Measurements from ENCODE around the gene SORL1-AS1.

DNA sequence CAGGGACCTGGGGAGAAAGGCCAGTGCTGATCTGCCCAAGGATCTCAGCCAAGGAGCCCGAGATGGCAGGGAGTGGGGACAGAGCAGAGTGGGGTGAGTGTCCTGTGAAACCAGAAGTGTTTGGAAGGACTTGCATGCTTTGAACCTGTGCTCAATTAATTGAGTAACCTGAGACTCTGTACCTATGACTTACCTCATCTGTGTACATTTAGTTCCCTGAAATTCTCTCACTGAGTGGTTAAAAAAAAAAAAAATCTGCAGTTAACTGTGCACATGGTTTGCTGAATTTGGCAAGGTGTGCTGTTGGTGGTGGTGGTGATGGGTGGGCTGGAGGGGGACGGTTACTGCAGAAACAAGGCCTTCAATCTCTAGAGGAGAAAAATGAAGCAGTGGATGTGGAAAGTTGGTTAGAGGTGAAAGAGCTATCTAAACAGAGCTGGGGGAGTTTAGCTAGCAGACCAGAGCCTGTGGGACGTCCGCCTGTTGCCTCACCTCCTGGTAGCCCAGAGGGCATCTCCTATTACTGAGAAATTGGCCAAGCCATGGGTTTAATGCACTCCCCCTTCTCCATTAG, 8.3 kb upstream of the SORL1-AS1 start:
- no peak for TF ChIP-seq POLR2AphosphoS5 (IDR thresholded peaks at IDR 0.05; ENCODE audit: borderline replicate concordance, low read depth, low read length)
- TF ChIP-seq FOXP2 (optimal IDR thresholded peaks at IDR 0.05; ENCODE audit: control extremely low read depth, extremely low read length, insufficient read depth), result no peak
- no peak for TF ChIP-seq EZH2 (IDR thresholded peaks at IDR 0.05)

Data from SK-N-MC (cell line).